ENCODE measurements around the gene PARN.

DNA sequence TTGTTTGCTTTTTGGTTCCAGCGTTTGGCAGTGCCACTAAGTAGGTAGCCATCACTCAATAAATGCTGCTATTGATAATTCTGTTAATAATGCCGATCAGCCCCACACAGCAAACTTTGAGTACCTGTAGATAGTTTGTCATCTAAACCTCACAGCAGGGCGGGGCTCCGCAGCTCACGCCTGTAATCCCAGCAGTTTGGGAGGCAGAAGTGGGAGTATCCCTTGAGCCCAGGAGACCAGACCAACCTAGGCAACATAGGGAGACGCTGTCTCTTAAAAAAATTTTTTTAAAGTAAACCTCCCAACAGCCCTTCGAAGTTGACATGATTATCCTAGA lies 4.3 kb upstream of the PARN start:
- TF ChIP-seq, protein P1, sequence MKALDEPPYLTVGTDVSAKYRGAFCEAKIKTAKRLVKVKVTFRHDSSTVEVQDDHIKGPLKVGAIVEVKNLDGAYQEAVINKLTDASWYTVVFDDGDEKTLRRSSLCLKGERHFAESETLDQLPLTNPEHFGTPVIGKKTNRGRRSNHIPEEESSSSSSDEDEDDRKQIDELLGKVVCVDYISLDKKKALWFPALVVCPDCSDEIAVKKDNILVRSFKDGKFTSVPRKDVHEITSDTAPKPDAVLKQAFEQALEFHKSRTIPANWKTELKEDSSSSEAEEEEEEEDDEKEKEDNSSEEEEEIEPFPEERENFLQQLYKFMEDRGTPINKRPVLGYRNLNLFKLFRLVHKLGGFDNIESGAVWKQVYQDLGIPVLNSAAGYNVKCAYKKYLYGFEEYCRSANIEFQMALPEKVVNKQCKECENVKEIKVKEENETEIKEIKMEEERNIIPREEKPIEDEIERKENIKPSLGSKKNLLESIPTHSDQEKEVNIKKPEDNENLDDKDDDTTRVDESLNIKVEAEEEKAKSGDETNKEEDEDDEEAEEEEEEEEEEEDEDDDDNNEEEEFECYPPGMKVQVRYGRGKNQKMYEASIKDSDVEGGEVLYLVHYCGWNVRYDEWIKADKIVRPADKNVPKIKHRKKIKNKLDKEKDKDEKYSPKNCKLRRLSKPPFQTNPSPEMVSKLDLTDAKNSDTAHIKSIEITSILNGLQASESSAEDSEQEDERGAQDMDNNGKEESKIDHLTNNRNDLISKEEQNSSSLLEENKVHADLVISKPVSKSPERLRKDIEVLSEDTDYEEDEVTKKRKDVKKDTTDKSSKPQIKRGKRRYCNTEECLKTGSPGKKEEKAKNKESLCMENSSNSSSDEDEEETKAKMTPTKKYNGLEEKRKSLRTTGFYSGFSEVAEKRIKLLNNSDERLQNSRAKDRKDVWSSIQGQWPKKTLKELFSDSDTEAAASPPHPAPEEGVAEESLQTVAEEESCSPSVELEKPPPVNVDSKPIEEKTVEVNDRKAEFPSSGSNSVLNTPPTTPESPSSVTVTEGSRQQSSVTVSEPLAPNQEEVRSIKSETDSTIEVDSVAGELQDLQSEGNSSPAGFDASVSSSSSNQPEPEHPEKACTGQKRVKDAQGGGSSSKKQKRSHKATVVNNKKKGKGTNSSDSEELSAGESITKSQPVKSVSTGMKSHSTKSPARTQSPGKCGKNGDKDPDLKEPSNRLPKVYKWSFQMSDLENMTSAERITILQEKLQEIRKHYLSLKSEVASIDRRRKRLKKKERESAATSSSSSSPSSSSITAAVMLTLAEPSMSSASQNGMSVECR (CRISPR knock-in tag; IDR thresholded peaks at IDR 0.05) = no peak
- TF ChIP-seq, protein P2, sequence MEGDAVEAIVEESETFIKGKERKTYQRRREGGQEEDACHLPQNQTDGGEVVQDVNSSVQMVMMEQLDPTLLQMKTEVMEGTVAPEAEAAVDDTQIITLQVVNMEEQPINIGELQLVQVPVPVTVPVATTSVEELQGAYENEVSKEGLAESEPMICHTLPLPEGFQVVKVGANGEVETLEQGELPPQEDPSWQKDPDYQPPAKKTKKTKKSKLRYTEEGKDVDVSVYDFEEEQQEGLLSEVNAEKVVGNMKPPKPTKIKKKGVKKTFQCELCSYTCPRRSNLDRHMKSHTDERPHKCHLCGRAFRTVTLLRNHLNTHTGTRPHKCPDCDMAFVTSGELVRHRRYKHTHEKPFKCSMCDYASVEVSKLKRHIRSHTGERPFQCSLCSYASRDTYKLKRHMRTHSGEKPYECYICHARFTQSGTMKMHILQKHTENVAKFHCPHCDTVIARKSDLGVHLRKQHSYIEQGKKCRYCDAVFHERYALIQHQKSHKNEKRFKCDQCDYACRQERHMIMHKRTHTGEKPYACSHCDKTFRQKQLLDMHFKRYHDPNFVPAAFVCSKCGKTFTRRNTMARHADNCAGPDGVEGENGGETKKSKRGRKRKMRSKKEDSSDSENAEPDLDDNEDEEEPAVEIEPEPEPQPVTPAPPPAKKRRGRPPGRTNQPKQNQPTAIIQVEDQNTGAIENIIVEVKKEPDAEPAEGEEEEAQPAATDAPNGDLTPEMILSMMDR (IDR thresholded peaks at IDR 0.05 in 2 of 3, conservative IDR thresholded peaks at IDR 0.05 in 1 of 3; ENCODE audit: insufficient read depth in 2 of 3, low read depth in 1 of 3, low read length in 3 of 3) = no peak
- TF ChIP-seq CREB1 (IDR thresholded peaks at IDR 0.05) (no peak), CREB1 (CRISPR knock-in tag; IDR thresholded peaks at IDR 0.05) (no peak), ZNF143 (CRISPR knock-in tag; IDR thresholded peaks at IDR 0.05) (no peak), RB1 (IDR thresholded peaks at IDR 0.05; ENCODE audit: low read depth) (no peak), TSC22D4 (tag; IDR thresholded peaks at IDR 0.05) (no peak), PHF8 (IDR thresholded peaks at IDR 0.05; ENCODE audit: borderline replicate concordance, low read length) (no peak)
- TF ChIP-seq, protein P3, sequence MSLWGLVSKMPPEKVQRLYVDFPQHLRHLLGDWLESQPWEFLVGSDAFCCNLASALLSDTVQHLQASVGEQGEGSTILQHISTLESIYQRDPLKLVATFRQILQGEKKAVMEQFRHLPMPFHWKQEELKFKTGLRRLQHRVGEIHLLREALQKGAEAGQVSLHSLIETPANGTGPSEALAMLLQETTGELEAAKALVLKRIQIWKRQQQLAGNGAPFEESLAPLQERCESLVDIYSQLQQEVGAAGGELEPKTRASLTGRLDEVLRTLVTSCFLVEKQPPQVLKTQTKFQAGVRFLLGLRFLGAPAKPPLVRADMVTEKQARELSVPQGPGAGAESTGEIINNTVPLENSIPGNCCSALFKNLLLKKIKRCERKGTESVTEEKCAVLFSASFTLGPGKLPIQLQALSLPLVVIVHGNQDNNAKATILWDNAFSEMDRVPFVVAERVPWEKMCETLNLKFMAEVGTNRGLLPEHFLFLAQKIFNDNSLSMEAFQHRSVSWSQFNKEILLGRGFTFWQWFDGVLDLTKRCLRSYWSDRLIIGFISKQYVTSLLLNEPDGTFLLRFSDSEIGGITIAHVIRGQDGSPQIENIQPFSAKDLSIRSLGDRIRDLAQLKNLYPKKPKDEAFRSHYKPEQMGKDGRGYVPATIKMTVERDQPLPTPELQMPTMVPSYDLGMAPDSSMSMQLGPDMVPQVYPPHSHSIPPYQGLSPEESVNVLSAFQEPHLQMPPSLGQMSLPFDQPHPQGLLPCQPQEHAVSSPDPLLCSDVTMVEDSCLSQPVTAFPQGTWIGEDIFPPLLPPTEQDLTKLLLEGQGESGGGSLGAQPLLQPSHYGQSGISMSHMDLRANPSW (CRISPR knock-in tag; IDR thresholded peaks at IDR 0.05) = no peak
- TF ChIP-seq, protein P4, sequence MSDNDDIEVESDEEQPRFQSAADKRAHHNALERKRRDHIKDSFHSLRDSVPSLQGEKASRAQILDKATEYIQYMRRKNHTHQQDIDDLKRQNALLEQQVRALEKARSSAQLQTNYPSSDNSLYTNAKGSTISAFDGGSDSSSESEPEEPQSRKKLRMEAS (CRISPR knock-in tag; IDR thresholded peaks at IDR 0.05) = no peak

Measured in K562 (cell line).